Caki2 (cell line): ENCODE results near the gene LDLRAD2. TPM values are rescaled to one million over a fixed set of nuclear protein-coding genes. Genes with fewer than 3 reads are reported as not detected.

ENCODE experiments used
- DNase-seq: peaks from one replicate; pipeline ENCODE4 v3.0.0-alpha.2; 2015; ENCODE audit warnings: low read depth
- in situ Hi-C: cut with HindIII; loops from 2 replicates; pipeline ENCODE4 v1.10.0; 2016; ENCODE audit warnings: low sequenced_read_pairs, low pct_unique_long_range_greater_than_20kb, mixed read lengths
- total RNA-seq: library from RNA; depleted of rRNA; stranded (reverse); fragments of >200 nt; shearing (Covaris generic); gene quantifications from 2 replicates; pipeline ENCODE4 v1.2.3, GENCODE V29; 2014; ENCODE audit warnings: low replicate concordance

Gene LDLRAD2
- total RNA-seq, 1 experiment from 2014 or later: not detected

DNA sequence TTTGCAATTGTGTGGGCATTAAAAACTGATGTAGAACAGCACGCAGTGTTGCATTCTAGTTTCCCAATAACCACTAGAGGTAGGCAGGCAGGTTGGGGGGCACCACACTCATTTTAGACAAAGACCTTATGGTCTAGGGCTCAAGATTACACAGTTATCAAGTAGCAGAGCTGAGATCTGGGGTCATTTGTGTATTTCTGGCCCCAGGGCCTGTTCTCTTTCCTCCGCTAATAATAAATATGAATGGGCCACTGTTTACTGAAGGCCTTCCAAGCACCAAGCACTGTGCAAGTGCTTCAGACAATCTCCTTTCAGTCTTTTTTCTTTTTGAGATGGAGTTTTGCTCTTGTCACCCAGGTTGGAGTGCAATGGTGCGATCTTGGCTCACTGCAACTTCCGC lies 23.9 kb downstream of the LDLRAD2 start:
- no peak for DNase-seq
- in situ Hi-C loops: no loop called here

DNA sequence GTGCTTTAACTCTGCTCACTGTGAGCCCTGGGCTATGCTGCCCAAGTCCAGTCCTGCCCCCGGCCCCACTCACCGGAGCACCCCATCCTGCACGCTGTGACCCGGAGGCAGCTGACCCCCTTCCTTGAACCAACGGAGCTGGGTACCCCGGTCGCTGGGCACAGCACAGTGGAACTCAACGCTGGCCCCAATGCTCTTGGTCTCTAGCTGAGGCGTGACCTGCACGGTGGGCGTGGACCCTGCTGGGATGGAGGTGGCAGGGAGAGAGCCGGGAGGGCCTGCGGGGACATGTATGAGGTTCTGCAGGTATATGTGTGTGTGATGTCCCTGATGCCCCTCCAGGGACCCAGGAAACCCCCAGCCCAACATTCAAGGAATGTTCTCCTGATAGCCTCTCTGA lies 24.7 kb downstream of the LDLRAD2 start:
- in situ Hi-C loops: no loop called here
- DNase-seq: no peak

- in situ Hi-C loops: no loop called here
- DNase-seq: no peak
Observed at GRCh38 chr1:21837476-21837875, 25.4 kb downstream of the LDLRAD2 start.

DNA sequence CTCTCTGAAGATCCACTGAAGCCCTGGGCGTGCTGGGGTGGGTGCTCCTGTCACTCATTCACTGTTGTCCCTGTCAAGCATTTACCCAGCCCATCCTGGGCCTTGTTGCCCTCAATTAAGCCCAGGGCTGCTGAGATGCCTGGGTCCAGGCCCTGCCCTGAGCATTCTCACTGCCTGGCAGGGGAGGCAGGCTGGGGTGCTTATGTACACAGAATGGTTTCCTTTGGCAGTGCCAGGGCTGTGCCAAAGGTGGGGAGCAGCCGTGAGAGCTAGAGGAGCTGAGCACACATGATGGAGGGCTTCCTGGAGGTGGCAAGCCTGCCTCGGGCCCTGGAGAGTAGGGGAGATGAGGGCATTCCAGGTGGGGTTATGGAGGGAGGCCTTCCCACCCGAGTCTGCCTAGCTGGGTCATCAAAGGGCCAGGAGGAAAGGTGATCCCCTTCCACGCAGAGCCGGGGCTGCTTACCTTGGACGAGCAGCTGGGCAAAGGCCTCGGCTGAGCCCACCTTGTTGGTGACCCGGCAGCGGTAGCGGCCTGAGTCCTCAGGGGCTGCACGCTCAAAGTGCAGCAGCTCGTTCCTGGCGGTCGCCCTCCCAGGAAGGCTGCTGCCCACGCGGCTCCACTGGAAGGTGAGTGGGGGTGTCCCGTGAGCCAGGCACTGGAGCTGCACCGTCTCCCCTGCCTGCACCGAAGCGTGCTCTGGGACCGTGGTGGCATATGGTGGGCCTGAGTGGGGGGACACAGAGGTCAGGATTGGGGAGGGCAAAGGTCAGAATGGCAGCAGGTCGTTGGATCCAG lies 26.5 kb downstream of the LDLRAD2 start:
- DNase-seq: no peak
- in situ Hi-C loops: no loop called here

GRCh38 chr1:21839337-21840037 lies 27.4 kb downstream of the LDLRAD2 start:
- in situ Hi-C loops: no loop called here

DNA sequence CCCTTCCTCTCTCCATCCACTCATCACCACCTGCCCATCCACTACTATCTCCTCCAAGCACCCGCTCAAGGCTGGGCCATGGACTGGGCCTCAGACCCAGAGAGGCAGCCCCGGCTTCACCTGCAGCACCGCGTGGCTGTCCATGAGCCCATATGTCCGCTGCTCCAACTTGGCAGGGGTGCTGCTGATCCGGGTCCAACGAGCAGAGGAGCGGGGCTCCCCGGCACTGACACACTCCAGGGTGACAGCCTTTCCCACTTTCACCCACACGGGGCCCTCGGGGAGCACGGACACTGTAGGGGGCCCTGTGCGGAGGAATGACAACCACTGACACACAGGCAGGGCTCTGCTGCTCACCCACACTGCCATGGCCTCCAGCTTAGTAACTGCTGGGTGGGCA lies 28.9 kb downstream of the LDLRAD2 start:
- in situ Hi-C loops: no loop called here
- DNase-seq: no peak

More at GRCh38 chr1:21839337-21840037, 27.4 kb downstream of the LDLRAD2 start:
- no peak for DNase-seq

DNA sequence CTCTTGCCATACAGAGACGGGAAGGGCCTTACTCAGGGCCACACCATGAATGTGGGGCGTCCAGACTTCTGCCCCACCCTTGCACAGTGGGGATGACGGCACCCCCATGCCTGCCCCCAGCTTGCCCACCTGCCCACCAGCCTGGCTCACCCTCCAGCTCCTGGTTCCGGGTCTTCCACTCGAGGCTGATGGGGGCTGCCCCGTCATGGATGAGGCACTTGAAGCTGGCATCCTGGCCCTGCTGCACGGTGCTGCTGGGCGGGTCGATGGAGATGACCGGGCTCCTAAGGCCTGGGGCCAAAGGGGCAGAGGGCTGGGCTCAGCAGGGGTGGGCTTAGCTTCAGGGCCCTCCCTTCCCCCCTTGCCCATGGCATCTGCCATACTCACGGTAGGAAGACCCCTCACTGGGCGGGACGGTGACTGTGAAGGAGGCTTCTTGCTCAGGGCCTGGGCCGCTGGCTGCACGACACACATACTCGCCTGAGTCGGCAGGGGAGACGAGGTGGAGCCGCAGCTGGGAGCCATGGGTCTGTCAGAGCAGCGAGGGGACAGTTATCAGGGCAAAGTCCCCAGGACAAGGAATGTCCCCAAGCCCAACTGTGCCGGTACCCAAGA lies 29.9 kb downstream of the LDLRAD2 start:
- no peak for DNase-seq
- in situ Hi-C loops: no loop called here

GRCh38 chr1:21842606-21843162 lies 30.6 kb downstream of the LDLRAD2 start:
- in situ Hi-C loops: no loop called here
- DNase-seq: no peak

GRCh38 chr1:21843208-21843607 lies 31.1 kb downstream of the LDLRAD2 start:
- in situ Hi-C loops: no loop called here
- DNase-seq: no peak

- DNase-seq: no peak
- in situ Hi-C loops: no loop called here
Observed at GRCh38 chr1:21843996-21844395, 31.9 kb downstream of the LDLRAD2 start.

- in situ Hi-C loops: no loop called here
- DNase-seq: no peak
Observed at GRCh38 chr1:21845646-21846641, 33.9 kb downstream of the LDLRAD2 start.

GRCh38 chr1:21847223-21848205 lies 35.4 kb downstream of the LDLRAD2 start:
- in situ Hi-C loops: no loop called here
- DNase-seq: no peak

GRCh38 chr1:21848524-21849174 lies 36.6 kb downstream of the LDLRAD2 start:
- in situ Hi-C loops: no loop called here
- DNase-seq: no peak

DNA sequence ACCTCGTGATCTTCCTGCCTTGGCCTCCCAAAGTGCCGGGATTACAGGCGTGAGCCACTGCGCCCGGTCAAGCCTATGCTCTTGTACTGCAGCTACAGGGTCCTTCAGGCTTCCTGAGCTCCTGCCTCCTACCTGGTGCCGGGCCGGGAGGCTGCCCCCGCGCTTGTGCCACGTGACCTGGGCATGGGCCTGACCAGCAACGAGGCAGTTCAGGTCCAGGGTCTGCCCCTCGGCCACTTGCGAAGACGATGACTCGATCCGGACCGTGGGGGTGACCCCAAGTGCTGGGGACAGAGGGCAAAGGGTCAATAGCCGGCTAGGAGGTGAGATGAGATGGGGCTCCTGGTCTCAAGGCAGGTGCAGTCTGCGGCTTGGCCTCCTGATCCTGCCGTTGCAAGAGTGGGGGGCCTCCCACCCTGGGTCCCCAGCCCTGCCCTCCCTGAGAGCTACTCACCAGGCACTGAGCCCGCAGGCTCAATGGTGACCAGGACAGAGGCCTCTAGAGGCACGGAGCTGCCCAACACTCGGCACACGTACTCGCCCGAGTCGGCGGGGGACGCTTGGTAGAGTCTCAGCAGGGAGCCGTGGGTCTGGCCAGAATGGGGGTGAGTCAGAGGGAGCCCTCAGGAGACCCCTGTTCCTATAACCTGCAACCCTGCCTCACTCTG lies 38.0 kb downstream of the LDLRAD2 start:
- in situ Hi-C loops: no loop called here
- DNase-seq: no peak

- in situ Hi-C loops: no loop called here
Observed at GRCh38 chr1:21851430-21852250, 39.6 kb downstream of the LDLRAD2 start.

More at GRCh38 chr1:21851430-21852250, 39.6 kb downstream of the LDLRAD2 start:
- no peak for DNase-seq
